ENCODE measurements around the gene NOG.

NOG gene

GRCh38 chr17:56638591-56639051, 45.1 kb downstream of the NOG start:
- DNase-seq (ENCODE audit: low read depth): no peak

- DNase-seq (ENCODE audit: low read depth): no peak
Observed at GRCh38 chr17:56639517-56639916, 46.0 kb downstream of the NOG start.

GRCh38 chr17:56640116-56640515, 46.6 kb downstream of the NOG start:
- DNase-seq (ENCODE audit: low read depth): no peak

GRCh38 chr17:56641373-56641772, 47.9 kb downstream of the NOG start:
- no peak for DNase-seq (ENCODE audit: low read depth)

GRCh38 chr17:56641894-56642293, 48.4 kb downstream of the NOG start:
- DNase-seq (ENCODE audit: low read depth): no peak

- no peak for DNase-seq (ENCODE audit: low read depth)
Observed at GRCh38 chr17:56642424-56642823, 48.9 kb downstream of the NOG start.
